Mesodermal cell (in vitro differentiated cells): ENCODE results near the gene UCK1.

Experiments used
- H3K27ac ChIP-seq: 2 replicates; pipeline ENCODE4 v1.7.0; 2013; ENCODE audit warnings: mild to moderate bottlenecking, low read depth, low read length, moderate library complexity; ENCODE audit not compliant: severe bottlenecking
- H3K36me3 ChIP-seq: 2 replicates; pipeline ENCODE4 v1.7.1; 2013; ENCODE audit warnings: mild to moderate bottlenecking, low read length, moderate library complexity; ENCODE audit not compliant: control insufficient read depth, insufficient read depth
- H3K4me1 ChIP-seq: one replicate; pipeline ENCODE4 v1.7.1; 2013; ENCODE audit warnings: mild to moderate bottlenecking, low read length; ENCODE audit not compliant: insufficient read depth, control insufficient read depth, poor library complexity, severe bottlenecking
- H3K4me3 ChIP-seq: 2 replicates; pipeline ENCODE4 v1.7.0; 2013; ENCODE audit warnings: low read length, control low read depth, mild to moderate bottlenecking; ENCODE audit not compliant: insufficient read depth, poor library complexity, severe bottlenecking; ENCODE audit errors: extremely low read depth
- H3K9me3 ChIP-seq: 2 replicates; pipeline ENCODE4 v1.7.1; 2013; ENCODE audit warnings: mild to moderate bottlenecking, low read length, moderate library complexity; ENCODE audit not compliant: control insufficient read depth
- WGBS, 2 experiments: methylation state at CpG; one replicate each; pipeline ENCODE4 v1.1.5; 2013; ENCODE audit warnings: missing lambda C conversion rate in 2 of 2; ENCODE audit not compliant: insufficient coverage in 2 of 2; 5-methylcytosine and 5-hydroxymethylcytosine counted together

The UCK1 gene

DNA sequence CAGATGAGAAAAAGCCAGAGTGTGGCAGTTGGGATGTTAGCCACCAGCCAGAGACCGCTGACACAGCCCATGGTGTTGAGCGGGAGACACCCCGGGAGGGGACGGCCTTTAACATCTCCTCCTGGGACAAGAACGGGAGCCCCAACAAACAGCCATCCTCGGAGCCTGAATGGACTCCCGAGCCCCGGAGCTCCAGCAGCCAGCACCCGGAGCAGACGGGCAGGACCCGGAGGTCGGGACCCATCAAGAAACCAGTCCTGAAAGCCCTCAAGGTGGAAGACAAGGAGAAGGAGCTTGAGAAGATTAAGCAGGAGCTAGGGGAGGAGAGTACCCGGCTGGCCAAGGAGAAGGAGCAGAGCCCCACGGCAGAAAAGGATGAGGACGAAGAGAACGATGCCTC lies 56.4 kb downstream of the UCK1 start:
- peaks cover 3% of the 10 kb centered on the region for H3K4me1 ChIP-seq
- no peak overlapping the region for H3K4me3 ChIP-seq
- peaks cover 94% of the 10 kb centered on the region for H3K36me3 ChIP-seq
- WGBS, 2 experiments, result 98 to 99% methylated on average over 14 to 16 of the region's 16 CpGs
- no peaks in the 10 kb centered on the region for H3K9me3 ChIP-seq
- no peak overlapping the region for H3K27ac ChIP-seq

DNA sequence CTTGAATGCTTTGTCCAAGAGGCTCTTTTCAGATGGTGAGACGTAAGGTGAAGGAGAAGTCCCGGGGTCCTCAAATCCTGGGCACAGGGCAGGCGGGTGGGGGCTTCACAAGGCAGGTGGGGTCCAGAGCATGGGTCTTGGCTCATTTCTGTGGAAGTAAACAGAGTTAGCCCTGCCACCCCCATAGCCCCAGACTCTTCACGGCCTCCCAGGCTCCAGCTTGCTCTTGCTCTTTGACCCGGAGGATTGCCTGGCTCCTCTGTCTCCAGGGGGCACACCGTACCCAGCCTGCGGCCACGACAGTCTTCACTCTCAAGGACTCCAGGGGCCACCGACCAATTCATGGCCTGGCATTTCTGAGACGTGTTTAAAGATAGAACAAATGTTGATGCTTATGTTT lies 57.2 kb downstream of the UCK1 start:
- Histone ChIP-seq H3K4me3 (no peak overlapping the region), H3K27ac (peak overlapping the region; percentile 6), H3K4me1 (peaks cover 3% of the 10 kb centered on the region), H3K36me3 (peaks cover 94% of the 10 kb centered on the region), H3K9me3 (no peaks in the 10 kb centered on the region)
- 97 to 98% methylated on average over 8 to 10 of the region's 10 CpGs for WGBS, 2 experiments
